Esophagus (tissue), 2 donors: Measurements from ENCODE around the gene HSF5. TPM values are rescaled to one million over a fixed set of nuclear protein-coding genes. Genes with fewer than 3 reads are reported as not detected.
"Not testable (repeated sequence)": the region's sequence is repeated elsewhere in the genome, so short reads cannot be mapped to it uniquely, and the experiment has no call there.

ENCODE experiments used
- H3K27ac ChIP-seq, 2 donors: one replicate each; pipeline ENCODE4 v1.5.1; 2013; ENCODE audit warnings: low read depth in 2 of 2, mild to moderate bottlenecking in 2 of 2, inconsistent platforms in 1 of 2, low read length in 1 of 2, moderate library complexity in 1 of 2
- H3K27me3 ChIP-seq, 2 donors: one replicate each; pipeline ENCODE4 v1.6.1; 2013; ENCODE audit warnings: low read length in 2 of 2, control low read depth in 1 of 2, mild to moderate bottlenecking in 1 of 2; ENCODE audit not compliant: insufficient read depth in 2 of 2, control insufficient read depth in 1 of 2
- H3K36me3 ChIP-seq, 2 donors: one replicate each; pipeline ENCODE4 v1.6.1; 2013; ENCODE audit warnings: low read length in 1 of 2; ENCODE audit not compliant: control insufficient read depth in 2 of 2, insufficient read depth in 2 of 2
- H3K4me1 ChIP-seq, 2 donors: one replicate each; pipeline ENCODE4 v1.6.1; 2013; ENCODE audit warnings: low read length in 1 of 2; ENCODE audit not compliant: control insufficient read depth in 2 of 2, insufficient read depth in 2 of 2
- H3K4me3 ChIP-seq, 2 donors: one replicate each; pipeline ENCODE4 v1.5.1; 2013; ENCODE audit warnings: low read length in 2 of 2, mild to moderate bottlenecking in 2 of 2, low read depth in 1 of 2, moderate library complexity in 1 of 2
- H3K9me3 ChIP-seq, 2 donors: one replicate each; pipeline ENCODE4 v1.6.1; 2013; ENCODE audit warnings: mild to moderate bottlenecking in 2 of 2, low read depth in 1 of 2, low read length in 1 of 2, moderate library complexity in 1 of 2; ENCODE audit not compliant: control insufficient read depth in 2 of 2, insufficient read depth in 1 of 2
- WGBS, 2 donors: extraction: QIAGEN DNeasy Blood & Tissue Kit; methylation state at CpG; one replicate each; pipeline ENCODE4 v1.1.7; 2013; 5-methylcytosine and 5-hydroxymethylcytosine counted together
- polyA plus RNA-seq, 2 donors: library from polyadenylated mRNA; stranded (reverse); fragments of 200-250 nt; gene quantifications; one replicate each; pipeline ENCODE4 v1.2.3, GENCODE V29; 2013
- donor health status: healthy with polysubstance abuse.
- donor health status: Bipolar disorder and iron deficiency.

The HSF5 gene
- polyA plus RNA-seq, 2 donors = 0.01 to 0.02 TPM

GRCh38 chr17:58410714-58411407, 77.3 kb downstream of the HSF5 start:
- Histone ChIP-seq H3K27ac (peak overlapping the region in 1 of 2 donors; percentile 7), H3K27me3 (no peaks in the 10 kb centered on the region), H3K36me3 (no peaks in the 10 kb centered on the region), H3K9me3 (no peaks in the 10 kb centered on the region), H3K4me3 (peak overlapping the region in 1 of 2 donors; percentile 4), H3K4me1 (no peaks in the 10 kb centered on the region)

- 59 to 63% methylated on average over 5 of the region's 5 CpGs for WGBS, 2 donors
- no peak overlapping the region for H3K27ac ChIP-seq
- H3K4me1 ChIP-seq = no peaks in the 10 kb centered on the region
- H3K27me3 ChIP-seq = no peaks in the 10 kb centered on the region
- H3K36me3 ChIP-seq = no peaks in the 10 kb centered on the region
- H3K9me3 ChIP-seq = no peaks in the 10 kb centered on the region
- no peak overlapping the region for H3K4me3 ChIP-seq
Measured at GRCh38 chr17:58409432-58409831, 78.8 kb downstream of the HSF5 start.

- Histone ChIP-seq H3K27me3 (no peaks in the 10 kb centered on the region), H3K9me3 (no peaks in the 10 kb centered on the region), H3K36me3 (no peaks in the 10 kb centered on the region), H3K27ac (peak overlapping the region; percentile 27 to 54), H3K4me3 (no peak overlapping the region), H3K4me1 (no peaks in the 10 kb centered on the region)
- WGBS, 2 donors = 38 to 51% methylated on average over 6 of the region's 6 CpGs
Measured at GRCh38 chr17:58403311-58403710, 84.9 kb downstream of the HSF5 start.

- Histone ChIP-seq H3K27me3 (no peaks in the 10 kb centered on the region), H3K4me1 (no peaks in the 10 kb centered on the region), H3K36me3 (no peaks in the 10 kb centered on the region), H3K27ac (peak overlapping the region; percentile 58 to 76), H3K9me3 (no peaks in the 10 kb centered on the region), H3K4me3 (no peak overlapping the region)
- WGBS, 2 donors = 40 to 58% methylated on average over 1 of the region's 1 CpG
Measured at GRCh38 chr17:58402679-58403078, 85.5 kb downstream of the HSF5 start.

GRCh38 chr17:58402047-58402446, 86.2 kb downstream of the HSF5 start:
- H3K9me3 ChIP-seq = no peaks in the 10 kb centered on the region
- H3K36me3 ChIP-seq = no peaks in the 10 kb centered on the region
- H3K4me3 ChIP-seq = no peak overlapping the region
- H3K27me3 ChIP-seq = no peaks in the 10 kb centered on the region
- H3K27ac ChIP-seq = peak overlapping the region in 1 of 2 donors; percentile 0
- H3K4me1 ChIP-seq = no peaks in the 10 kb centered on the region

- H3K36me3 ChIP-seq = no peaks in the 10 kb centered on the region
- WGBS, 2 donors = 39 to 41% methylated on average over 2 of the region's 2 CpGs
- H3K27ac ChIP-seq = peak overlapping the region in 1 of 2 donors; percentile 34
- H3K9me3 ChIP-seq = no peaks in the 10 kb centered on the region
- no peak overlapping the region for H3K4me3 ChIP-seq
- H3K27me3 ChIP-seq = no peaks in the 10 kb centered on the region
- no peaks in the 10 kb centered on the region for H3K4me1 ChIP-seq
Measured at GRCh38 chr17:58401287-58401686, 86.9 kb downstream of the HSF5 start.

- Histone ChIP-seq H3K4me1 (no peaks in the 10 kb centered on the region), H3K36me3 (no peaks in the 10 kb centered on the region), H3K27me3 (no peaks in the 10 kb centered on the region), H3K4me3 (no peak overlapping the region), H3K9me3 (no peaks in the 10 kb centered on the region), H3K27ac (no peak overlapping the region)
Measured at GRCh38 chr17:58400826-58401225, 87.4 kb downstream of the HSF5 start.

- Histone ChIP-seq H3K36me3 (no peaks in the 10 kb centered on the region), H3K4me1 (no peaks in the 10 kb centered on the region), H3K27ac (no peak overlapping the region), H3K4me3 (no peak overlapping the region), H3K27me3 (no peaks in the 10 kb centered on the region), H3K9me3 (no peaks in the 10 kb centered on the region)
- 59 to 61% methylated on average over 3 of the region's 3 CpGs for WGBS, 2 donors
Measured at GRCh38 chr17:58399974-58400373, 88.2 kb downstream of the HSF5 start.

GRCh38 chr17:58398574-58399266, 89.5 kb downstream of the HSF5 start:
- no peaks in the 10 kb centered on the region for H3K36me3 ChIP-seq
- no peaks in the 10 kb centered on the region for H3K4me1 ChIP-seq
- no peak overlapping the region for H3K4me3 ChIP-seq
- no peak overlapping the region for H3K27ac ChIP-seq
- no peaks in the 10 kb centered on the region for H3K9me3 ChIP-seq
- WGBS, 2 donors = 41 to 42% methylated on average over 3 of the region's 3 CpGs
- no peaks in the 10 kb centered on the region for H3K27me3 ChIP-seq

- not testable (repeated sequence) for H3K36me3 ChIP-seq, H3K27ac ChIP-seq
- 86 to 89% methylated on average over 5 of the region's 5 CpGs for WGBS, 2 donors
Measured at GRCh38 chr17:58397421-58397820, 90.8 kb downstream of the HSF5 start.

More at GRCh38 chr17:58397421-58397820, 90.8 kb downstream of the HSF5 start:
- not testable (repeated sequence) for H3K27me3 ChIP-seq, H3K9me3 ChIP-seq, H3K4me3 ChIP-seq, H3K4me1 ChIP-seq
